Psoas muscle (tissue), 8 donors: ENCODE data around the gene SETD3. TPM values are rescaled to one million over a fixed set of nuclear protein-coding genes. Genes with fewer than 3 reads are reported as not detected.

ENCODE experiments used
- ATAC-seq, 4 donors: fragments of 200-7000 bp; cut with Tn5 transposase; one replicate each; pipeline ENCODE4 v1.9.1; 2020; ENCODE audit warnings: moderate library complexity in 3 of 4, mild to moderate bottlenecking in 2 of 4
- DNase-seq, 2 donors: peaks; one replicate each; pipeline ENCODE4 v3.0.0-alpha.2; 2020
- H3K27ac ChIP-seq: fragments of 200-600 bp; one replicate; pipeline ENCODE4 v1.8.0; 2022
- H3K27me3 ChIP-seq, 3 donors: fragments of 200-600 bp in 1 of 3; one replicate each; pipeline versions ENCODE4 v1.6.1 to v1.8.0; 2013 to 2022; ENCODE audit warnings: low read length in 2 of 3, mild to moderate bottlenecking in 2 of 3, moderate library complexity in 1 of 3; ENCODE audit not compliant: insufficient read depth in 3 of 3
- H3K36me3 ChIP-seq, 2 donors: fragments of 200-600 bp in 1 of 2; one replicate each; pipeline versions ENCODE4 v1.6.1 to v1.8.0; 2013 to 2022; ENCODE audit warnings: low read depth in 1 of 2, mild to moderate bottlenecking in 1 of 2, moderate library complexity in 1 of 2; ENCODE audit not compliant: insufficient read depth in 1 of 2
- H3K4me1 ChIP-seq: fragments of 200-600 bp; one replicate; pipeline ENCODE4 v1.8.0; 2022
- H3K4me3 ChIP-seq: fragments of 200-600 bp; one replicate; pipeline ENCODE4 v1.8.0; 2022; ENCODE audit warnings: mild to moderate bottlenecking
- H3K9me3 ChIP-seq: fragments of 200-600 bp; one replicate; pipeline ENCODE4 v1.8.0; 2022
- WGBS, 3 donors: extraction: QIAGEN DNeasy Blood & Tissue Kit; methylation state at CpG; one replicate each; pipeline versions ENCODE4 v1.1.6 to v1.1.7; 2013; 5-methylcytosine and 5-hydroxymethylcytosine counted together
- intact Hi-C, 2 donors: fragments of 100-400 bp; cut with DNase I; formaldehyde crosslinking; loops; one replicate each; pipeline versions ENCODE4 v1.11.0 to v1.14.2; 2022
- polyA plus RNA-seq, 3 donors: library from polyadenylated mRNA; stranded (reverse); fragments of 200-250 nt; gene quantifications; one replicate each; pipeline ENCODE4 v1.2.3, GENCODE V29; 2013
- total RNA-seq, 4 donors: library from RNA; stranded (reverse); fragmentation: NEBNext Ultra II Directional in 2 of 4; extraction: Animal tissue kit (Norgen Biotek cat#: 25700) in 2 of 4; gene quantifications; one replicate each; pipeline versions ENCODE4 v1.2.1 to v1.2.4, GENCODE V29; 2021 to 2023
- TF ChIP-seq, protein P1 (sequence below): fragments of 200-600 bp; IDR thresholded peaks from one replicate; pipeline ENCODE4 v1.8.0; 2022; ENCODE audit warnings: antibody characterized with exemption
- donor health status: healthy with polysubstance abuse.
- donor health status: DM: no; HTN: no; CAD: no; lungs with moderate emphysema.
- donor health status: Bipolar disorder and iron deficiency.
- donor health status: healthy.
- donor health status: DM: yes; HTN: yes; CAD: no.
- donor health status: DM: no; HTN: no; CAD: no.
- donor health status: DM: no; HTN: no; CAD: no.
- donor health status: DM: yes; HTN: yes; CAD: no.

Gene SETD3
- total and polyA plus RNA-seq, 7 donors, result 84.0 to 177 (median 123) TPM

DNA sequence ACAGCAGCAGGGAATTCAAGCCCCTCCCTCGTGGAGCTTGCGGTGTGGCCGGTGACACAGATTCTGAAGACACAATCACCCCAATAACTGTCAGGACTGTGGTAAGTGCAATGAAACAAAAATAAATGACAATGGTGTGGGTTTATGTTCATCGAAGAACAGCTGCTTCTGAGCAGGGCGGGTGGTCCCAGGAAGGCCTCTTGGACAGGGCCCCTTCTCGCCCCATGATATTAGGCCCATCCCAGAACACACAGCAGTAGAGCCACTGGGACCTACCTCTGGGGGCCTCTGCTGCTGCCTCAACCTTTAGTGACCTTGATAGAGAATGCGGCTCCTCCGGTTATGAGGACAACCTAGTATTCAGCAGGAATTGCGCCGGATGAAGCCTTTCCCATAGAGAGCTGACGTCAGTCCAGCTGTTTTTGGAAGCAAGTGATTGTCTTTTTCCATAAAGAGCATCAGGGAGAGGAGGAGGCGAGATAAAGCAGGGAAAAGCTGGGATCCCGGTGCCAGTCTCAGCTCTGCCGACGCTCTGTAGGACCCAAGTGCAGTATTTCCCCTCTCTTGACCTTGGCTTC is 124.5 kb downstream of the SETD3 start:
- Histone ChIP-seq H3K27me3 (peaks cover 0 to 2% (median 0%) of the 10 kb centered on the region in 3 donors), H3K4me1 (no peaks in the 10 kb centered on the region), H3K9me3 (no peaks in the 10 kb centered on the region), H3K4me3 (no peak overlapping the region), H3K36me3 (no peaks in the 10 kb centered on the region), H3K27ac (no peak overlapping the region)
- ATAC-seq (no peak), DNase-seq (no peak)
- TF ChIP-seq, protein P1, sequence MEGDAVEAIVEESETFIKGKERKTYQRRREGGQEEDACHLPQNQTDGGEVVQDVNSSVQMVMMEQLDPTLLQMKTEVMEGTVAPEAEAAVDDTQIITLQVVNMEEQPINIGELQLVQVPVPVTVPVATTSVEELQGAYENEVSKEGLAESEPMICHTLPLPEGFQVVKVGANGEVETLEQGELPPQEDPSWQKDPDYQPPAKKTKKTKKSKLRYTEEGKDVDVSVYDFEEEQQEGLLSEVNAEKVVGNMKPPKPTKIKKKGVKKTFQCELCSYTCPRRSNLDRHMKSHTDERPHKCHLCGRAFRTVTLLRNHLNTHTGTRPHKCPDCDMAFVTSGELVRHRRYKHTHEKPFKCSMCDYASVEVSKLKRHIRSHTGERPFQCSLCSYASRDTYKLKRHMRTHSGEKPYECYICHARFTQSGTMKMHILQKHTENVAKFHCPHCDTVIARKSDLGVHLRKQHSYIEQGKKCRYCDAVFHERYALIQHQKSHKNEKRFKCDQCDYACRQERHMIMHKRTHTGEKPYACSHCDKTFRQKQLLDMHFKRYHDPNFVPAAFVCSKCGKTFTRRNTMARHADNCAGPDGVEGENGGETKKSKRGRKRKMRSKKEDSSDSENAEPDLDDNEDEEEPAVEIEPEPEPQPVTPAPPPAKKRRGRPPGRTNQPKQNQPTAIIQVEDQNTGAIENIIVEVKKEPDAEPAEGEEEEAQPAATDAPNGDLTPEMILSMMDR, result no peak
- intact Hi-C loops, result no loop called here
- 79 to 82% (median 80%) methylated on average over 15 of the region's 15 CpGs for WGBS, 3 donors

DNA sequence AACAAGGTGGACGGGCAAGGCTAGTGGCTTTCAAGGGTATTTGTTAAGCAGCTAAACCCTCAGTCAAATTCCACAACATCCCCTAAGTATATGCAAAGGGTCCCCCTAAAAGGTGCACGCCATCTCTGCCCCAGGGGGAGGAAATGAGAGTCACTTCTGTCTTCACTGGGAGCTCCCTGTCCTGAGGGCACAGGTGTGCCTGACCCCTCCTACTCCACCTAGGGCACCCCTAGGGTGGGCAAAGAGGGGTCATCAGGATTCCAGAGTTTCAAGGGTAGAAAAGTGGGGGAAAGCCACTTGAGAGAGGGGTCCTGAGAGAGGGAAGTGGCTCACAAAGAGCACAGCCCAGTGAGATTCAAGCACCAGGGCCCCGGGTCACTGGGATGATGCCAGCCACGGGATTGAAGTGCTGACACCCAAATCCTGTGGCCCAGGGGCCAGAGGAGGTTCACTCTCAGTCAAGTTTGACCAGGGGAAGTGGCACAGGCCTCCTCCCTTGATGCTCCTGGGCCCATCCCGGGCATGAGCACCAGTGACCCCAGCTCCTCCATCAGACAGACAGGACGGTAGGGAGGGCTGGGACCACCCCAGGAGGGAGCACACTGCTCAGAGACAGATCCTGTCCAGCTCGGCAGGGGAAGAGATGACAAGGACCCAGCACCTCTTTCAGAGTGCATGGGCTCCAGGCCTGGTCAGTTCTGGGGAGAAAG is 126.3 kb downstream of the SETD3 start:
- no peaks in the 10 kb centered on the region for H3K36me3 ChIP-seq
- H3K9me3 ChIP-seq, result no peaks in the 10 kb centered on the region
- 85 to 87% (median 86%) methylated on average over 7 of the region's 7 CpGs for WGBS, 3 donors
- H3K4me3 ChIP-seq, result no peak overlapping the region
- TF ChIP-seq, protein P1, result no peak
- intact Hi-C loops, result no loop called here
- no peak overlapping the region for H3K27ac ChIP-seq
- peaks cover 0 to 4% (median 0%) of the 10 kb centered on the region in 3 donors for H3K27me3 ChIP-seq
- no peaks in the 10 kb centered on the region for H3K4me1 ChIP-seq
- DNase-seq (no peak), ATAC-seq (no peak)

DNA sequence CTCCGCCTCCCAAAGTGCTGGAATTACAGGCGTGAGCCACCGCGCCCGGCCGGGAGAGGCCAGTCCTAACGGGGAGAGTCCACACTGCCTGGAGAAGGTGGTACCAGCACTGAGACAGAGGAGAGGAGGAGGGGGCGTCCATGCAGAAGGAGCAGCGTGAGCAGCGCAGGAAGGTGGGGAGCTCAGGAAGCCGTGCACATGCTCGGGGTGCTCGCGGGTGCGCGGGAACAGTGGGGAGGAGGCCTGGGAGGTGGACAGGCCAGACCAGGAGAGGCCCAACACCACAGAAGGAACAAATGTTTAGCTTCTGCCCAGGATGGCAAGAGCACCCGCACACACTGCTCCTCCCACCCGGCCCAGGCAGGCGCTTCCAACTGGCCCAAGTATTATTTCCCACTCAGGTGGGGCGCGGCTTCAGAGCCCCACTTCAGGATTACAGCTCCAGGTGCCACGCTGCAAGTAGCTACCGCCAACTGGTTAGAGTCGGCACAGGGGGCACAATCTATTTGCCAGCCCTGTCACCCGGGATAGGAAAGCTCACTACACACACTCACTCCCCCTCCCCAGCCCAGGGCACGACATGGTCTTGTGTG is 127.9 kb downstream of the SETD3 start:
- Histone ChIP-seq H3K27me3 (peaks cover 0 to 5% (median 3%) of the 10 kb centered on the region in 3 donors), H3K27ac (no peak overlapping the region), H3K4me1 (no peaks in the 10 kb centered on the region), H3K9me3 (no peaks in the 10 kb centered on the region), H3K36me3 (no peaks in the 10 kb centered on the region), H3K4me3 (no peak overlapping the region)
- intact Hi-C loops, result no loop called here
- DNase-seq (no peak), ATAC-seq (no peak)
- WGBS, 3 donors, result 85 to 91% (median 88%) methylated on average over 26 of the region's 26 CpGs
- TF ChIP-seq, protein P1, result no peak

DNA sequence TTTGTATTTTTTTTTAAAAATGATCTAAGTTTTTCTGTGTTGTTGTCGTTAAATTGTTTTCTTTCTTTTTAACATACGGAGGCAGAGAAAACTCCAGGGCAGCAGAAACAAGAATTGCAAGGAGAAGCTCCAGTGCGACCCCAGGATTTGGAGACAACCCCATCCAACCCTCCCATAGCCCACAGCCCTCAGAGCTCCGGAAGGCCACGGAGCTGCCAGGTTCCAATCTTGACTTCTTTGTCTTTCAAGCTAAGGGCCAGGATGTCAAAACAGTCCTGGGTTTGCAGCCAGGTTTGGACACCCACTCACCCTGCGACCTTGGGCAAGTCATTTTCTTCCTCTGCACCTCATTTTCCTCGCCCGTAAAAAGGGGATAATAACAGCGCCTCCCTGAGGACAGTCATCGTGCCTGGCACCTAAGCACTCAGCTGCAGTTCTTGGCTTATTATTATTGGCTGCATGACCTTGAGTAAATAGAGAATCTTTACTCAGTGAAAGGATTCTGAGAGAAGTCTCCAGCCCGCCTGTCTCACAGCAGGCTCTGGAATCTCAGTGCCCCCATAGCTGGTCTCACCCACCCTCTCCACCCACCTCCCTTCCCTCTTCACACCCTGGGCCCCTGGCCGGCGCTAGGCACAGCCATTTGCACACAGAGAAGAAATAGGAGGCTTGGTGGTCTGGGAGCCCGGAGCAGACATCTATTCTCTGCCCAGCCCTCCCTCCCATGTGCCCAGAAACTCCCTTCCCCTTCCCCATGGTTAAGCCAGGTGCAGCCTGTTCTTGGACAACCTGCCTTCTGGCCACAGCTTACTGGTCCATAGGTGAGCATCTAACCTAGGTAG is 129.3 kb downstream of the SETD3 start:
- peaks cover 0 to 5% (median 3%) of the 10 kb centered on the region in 3 donors for H3K27me3 ChIP-seq
- H3K36me3 ChIP-seq, result no peaks in the 10 kb centered on the region
- intact Hi-C loops, result no loop called here
- no peaks in the 10 kb centered on the region for H3K4me1 ChIP-seq
- 34 to 49% (median 35%) methylated on average over 14 of the region's 14 CpGs for WGBS, 3 donors
- DNase-seq (no peak), ATAC-seq (no peak)
- TF ChIP-seq, protein P1, result no peak
- H3K9me3 ChIP-seq, result no peaks in the 10 kb centered on the region
- no peak overlapping the region for H3K27ac ChIP-seq
- H3K4me3 ChIP-seq, result no peak overlapping the region
